ENCODE results near the gene TTLL13. TPM values are rescaled to one million over a fixed set of nuclear protein-coding genes. Genes with fewer than 3 reads are reported as not detected.

The TTLL13 gene
- total and polyA plus RNA-seq, 9 of the 15 experiments (the other 6 are each of a cell fraction or from before 2014, with no cell fraction given) = 0.05 to 0.24 (median 0.11) TPM; not detected in 1

DNA sequence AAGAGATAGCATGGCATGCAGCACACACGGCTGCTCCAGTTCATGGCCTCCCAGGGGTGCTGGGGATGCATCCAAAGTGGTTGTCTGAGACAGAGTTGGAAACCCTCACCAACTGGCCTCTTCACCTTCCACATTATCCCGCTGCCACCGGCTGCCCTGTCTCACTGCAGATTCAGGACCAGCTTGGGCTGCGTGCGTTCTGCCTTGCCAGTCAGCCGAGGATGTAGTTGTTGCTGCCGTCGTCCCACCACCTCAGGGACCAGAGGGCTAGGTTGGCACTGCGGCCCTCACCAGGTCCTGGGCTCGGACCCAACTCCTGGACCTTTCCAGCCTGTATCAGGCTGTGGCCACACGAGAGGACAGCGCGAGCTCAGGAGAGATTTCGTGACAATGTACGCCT lies 20.4 kb upstream of the TTLL13 start:
- Histone ChIP-seq H3K27me3 (ENCODE audit: control insufficient read depth in 2 of 2, insufficient read depth in 2 of 2, low read length in 2 of 2) (no peaks in the 10 kb centered on the region), H2AFZ (ENCODE audit: low read depth, low read length) (no peak overlapping the region), H3K9me1 (ENCODE audit: control insufficient read depth, insufficient read depth, low read length) (no peaks in the 10 kb centered on the region), H3K4me3 (no peak overlapping the region), H3K4me2 (ENCODE audit: insufficient read depth, low read length) (no peak overlapping the region), H3K36me3 (ENCODE audit: control insufficient read depth, insufficient read depth, low read length) (peaks cover 83% of the 10 kb centered on the region), H3K9me3 (replicated peaks; ENCODE audit: control insufficient read depth, insufficient read depth, low read depth, low read length) (no peaks in the 10 kb centered on the region), H3K27ac (ENCODE audit: extremely low read depth, low read depth, low read length) (no peak overlapping the region), H3K9ac (ENCODE audit: insufficient read depth in 1 of 2, low read depth in 2 of 2, low read length in 2 of 2) (peak overlapping the region in 1 of 2 experiments; percentile 43; a peak in 2 of 4 replicates), H3K79me2 (ENCODE audit: control insufficient read depth, insufficient read depth, low read length) (peaks cover 25% of the 10 kb centered on the region), H3K4me1 (replicated peaks in 1 of 2; ENCODE audit: control insufficient read depth in 2 of 2, insufficient read depth in 2 of 2, low read length in 2 of 2) (peaks cover 7 to 45% of the 10 kb centered on the region in 2 experiments; a peak in 3 of 5 replicates), H4K20me1 (replicated peaks; ENCODE audit: control insufficient read depth, insufficient read depth, low read length) (0 out of 2 replicates have a peak, but pooled peaks cover 4% of the 10 kb centered on the region)
- ATAC-seq = no peak
- BruUV-seq (replicated peaks) = TSS peak; percentile 43
- TF ChIP-seq SUPT5H (IDR thresholded peaks at IDR 0.05) = 0 out of 2 replicates have a peak, but pooled peaks have one; percentile 23
- peak; percentile 35; the same call in 1 of the 2 replicates for TF ChIP-seq POLR2A (conservative IDR thresholded peaks at IDR 0.05)
- peak; percentile 42; the same call in 1 of the 2 replicates for TF ChIP-seq POLR2G (IDR thresholded peaks at IDR 0.05; ENCODE audit: low read depth, low read length)
- TF ChIP-seq ZNF408 (CRISPR knock-in tag; IDR thresholded peaks at IDR 0.05; ENCODE audit: low read depth) = no peak
- TF ChIP-seq RBFOX2 (IDR thresholded peaks at IDR 0.05; ENCODE audit: low read depth, low read length) = 0 out of 2 replicates have a peak, but pooled peaks have one; percentile 31
- peak; percentile 54 for TF ChIP-seq RBM22 (IDR thresholded peaks at IDR 0.05; ENCODE audit: low read depth, low read length, poor library complexity, severe bottlenecking)
- no peak for FAIRE-seq
- CTCF ChIA-PET (ENCODE audit: low intra/inter-chr PET ratio) = no interaction called here
- intact Hi-C loops (cut with micrococcal nuclease) (no loop called here), in situ Hi-C loops (cut with MboI) (no loop called here)
- WGBS (ENCODE audit: insufficient coverage, low coverage, missing lambda C conversion rate) = 92% methylated on average over 13 of the region's 15 CpGs
- DNase-seq (ENCODE audit: extremely low read depth in 1 of 4, low spot score in 3 of 4) = no peak
- POLR2A ChIA-PET = interaction anchor here (0.6 to 0.9 kb wide), 2 partner anchors 8 to 28 kb away, joined by 3 read pairs; partner anchors contain the start of gene SEMA4B

All from K562 (cell line).